Measurements from ENCODE around the gene TSSK3. TPM values are rescaled to one million over a fixed set of nuclear protein-coding genes. Genes with fewer than 3 reads are reported as not detected.

Gene TSSK3
- total RNA-seq, 1 experiment from 2014 or later: 1.6 TPM

DNA sequence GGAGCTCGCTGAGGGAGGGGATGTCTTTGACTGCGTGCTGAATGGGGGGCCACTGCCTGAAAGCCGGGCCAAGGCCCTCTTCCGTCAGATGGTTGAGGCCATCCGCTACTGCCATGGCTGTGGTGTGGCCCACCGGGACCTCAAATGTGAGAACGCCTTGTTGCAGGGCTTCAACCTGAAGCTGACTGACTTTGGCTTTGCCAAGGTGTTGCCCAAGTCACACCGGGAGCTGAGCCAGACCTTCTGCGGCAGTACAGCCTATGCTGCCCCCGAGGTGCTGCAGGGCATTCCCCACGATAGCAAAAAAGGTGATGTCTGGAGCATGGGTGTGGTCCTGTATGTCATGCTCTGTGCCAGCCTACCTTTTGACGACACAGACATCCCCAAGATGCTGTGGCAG is 1.4 kb downstream of the TSSK3 start:
- H3K4me1 Mint-ChIP-seq: peaks cover 8 to 12% of the 10 kb centered on the region in 2 experiments
- no peaks in the 10 kb centered on the region for H3K9me3 Mint-ChIP-seq
- no peak overlapping the region for H3K27ac Mint-ChIP-seq
- no peak overlapping the region for H3T11ph ChIP-seq (ENCODE audit: low read length)
- no peak overlapping the region for H2BK120ac ChIP-seq (ENCODE audit: low read depth, low read length, poor library complexity, severe bottlenecking)
- H3K36me3 Mint-ChIP-seq (ENCODE audit: insufficient read depth in 1 of 3, low read depth in 3 of 3): peaks cover 14 to 65% (median 53%) of the 10 kb centered on the region in 3 experiments
- no peaks in the 10 kb centered on the region for H3K9me3 ChIP-seq (ENCODE audit: control insufficient read depth, low read depth, low read length)
- TF ChIP-seq, protein P1, sequence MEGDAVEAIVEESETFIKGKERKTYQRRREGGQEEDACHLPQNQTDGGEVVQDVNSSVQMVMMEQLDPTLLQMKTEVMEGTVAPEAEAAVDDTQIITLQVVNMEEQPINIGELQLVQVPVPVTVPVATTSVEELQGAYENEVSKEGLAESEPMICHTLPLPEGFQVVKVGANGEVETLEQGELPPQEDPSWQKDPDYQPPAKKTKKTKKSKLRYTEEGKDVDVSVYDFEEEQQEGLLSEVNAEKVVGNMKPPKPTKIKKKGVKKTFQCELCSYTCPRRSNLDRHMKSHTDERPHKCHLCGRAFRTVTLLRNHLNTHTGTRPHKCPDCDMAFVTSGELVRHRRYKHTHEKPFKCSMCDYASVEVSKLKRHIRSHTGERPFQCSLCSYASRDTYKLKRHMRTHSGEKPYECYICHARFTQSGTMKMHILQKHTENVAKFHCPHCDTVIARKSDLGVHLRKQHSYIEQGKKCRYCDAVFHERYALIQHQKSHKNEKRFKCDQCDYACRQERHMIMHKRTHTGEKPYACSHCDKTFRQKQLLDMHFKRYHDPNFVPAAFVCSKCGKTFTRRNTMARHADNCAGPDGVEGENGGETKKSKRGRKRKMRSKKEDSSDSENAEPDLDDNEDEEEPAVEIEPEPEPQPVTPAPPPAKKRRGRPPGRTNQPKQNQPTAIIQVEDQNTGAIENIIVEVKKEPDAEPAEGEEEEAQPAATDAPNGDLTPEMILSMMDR (conservative IDR thresholded peaks at IDR 0.05): no peak
- no peak overlapping the region for H2BK20ac ChIP-seq (ENCODE audit: low read depth, low read length, poor library complexity, severe bottlenecking)
- no peak overlapping the region for H2AK5ac ChIP-seq (ENCODE audit: insufficient read length, low read length)
- no peak overlapping the region for H3K4ac ChIP-seq (ENCODE audit: low read depth, low read length)
- no peak overlapping the region for H3K9ac ChIP-seq (ENCODE audit: extremely low read depth, insufficient read length, low read length)
- no peak overlapping the region; a peak in 1 of 5 replicates for H3K4me3 Mint-ChIP-seq
- no peaks in the 10 kb centered on the region for H4K20me1 ChIP-seq (ENCODE audit: control insufficient read depth, insufficient read depth, insufficient read length)
- H3K23ac ChIP-seq (ENCODE audit: insufficient read length, low read depth, low read length): no peak overlapping the region
- no peak overlapping the region for H3K14ac ChIP-seq (ENCODE audit: insufficient read depth, low read length)
- H4K91ac ChIP-seq (ENCODE audit: insufficient read length, low read depth, low read length): no peak overlapping the region
- no peaks in the 10 kb centered on the region for H3K4me1 ChIP-seq (ENCODE audit: insufficient read depth, low read length)
- no peak overlapping the region for H2BK12ac ChIP-seq (ENCODE audit: insufficient read length, low read depth, low read length)
- H2BK5ac ChIP-seq (ENCODE audit: insufficient read length, low read length): no peak overlapping the region
- no peak overlapping the region for H3K56ac ChIP-seq (ENCODE audit: insufficient read length, low read depth, low read length)
- H3K79me1 ChIP-seq (ENCODE audit: insufficient read depth, low read depth, low read length, poor library complexity, severe bottlenecking): no peaks in the 10 kb centered on the region
- no peak overlapping the region for H2AFZ ChIP-seq (ENCODE audit: low read length)
- peaks cover 12% of the 10 kb centered on the region for H3K23me2 ChIP-seq (ENCODE audit: insufficient read length, low read depth, low read length, poor library complexity, severe bottlenecking)
- H4K5ac ChIP-seq (ENCODE audit: insufficient read length, low read depth, low read length): no peak overlapping the region
- H4K8ac ChIP-seq (replicated peaks; ENCODE audit: insufficient read length, low read depth, low read length): no peak overlapping the region
- H3K18ac ChIP-seq (ENCODE audit: insufficient read length, low read depth, low read length): no peak overlapping the region
- no CpG with 5 or more reads among the region's 12 CpGs for WGBS (ENCODE audit: extremely low coverage, insufficient read length, low lambda C conversion rate)
- H3K27me3 ChIP-seq (ENCODE audit: insufficient read depth, low read length): no peaks in the 10 kb centered on the region; the same call in 1 of the 2 replicates
- H3K79me2 ChIP-seq (ENCODE audit: insufficient read depth, low read length): no peaks in the 10 kb centered on the region
- H2BK15ac ChIP-seq (ENCODE audit: low read depth, low read length): no peak overlapping the region
- H3K4me2 ChIP-seq (ENCODE audit: insufficient read depth, insufficient read length, low read length): no peak overlapping the region
- H3K27ac ChIP-seq (ENCODE audit: insufficient read length, low read depth, low read length): no peak overlapping the region
- peaks cover 22% of the 10 kb centered on the region for H3K27me3 Mint-ChIP-seq (ENCODE audit: low read depth)
- DNase-seq: no peak

Measured in H9 (cell line).